GM19328 (cell line): ENCODE data around the gene DDAH1.
"Not testable (repeated sequence)": the region's sequence is repeated elsewhere in the genome, so short reads cannot be mapped to it uniquely, and the experiment has no call there.

ENCODE experiments used
- ATAC-seq: cut with Tn5 transposase; IDR thresholded peaks from one replicate; pipeline ENCODE4 v1.9.1; 2021; ENCODE audit warnings: mild to moderate bottlenecking, moderate library complexity; ENCODE audit not compliant: unreplicated experiment

DDAH1 gene

DNA sequence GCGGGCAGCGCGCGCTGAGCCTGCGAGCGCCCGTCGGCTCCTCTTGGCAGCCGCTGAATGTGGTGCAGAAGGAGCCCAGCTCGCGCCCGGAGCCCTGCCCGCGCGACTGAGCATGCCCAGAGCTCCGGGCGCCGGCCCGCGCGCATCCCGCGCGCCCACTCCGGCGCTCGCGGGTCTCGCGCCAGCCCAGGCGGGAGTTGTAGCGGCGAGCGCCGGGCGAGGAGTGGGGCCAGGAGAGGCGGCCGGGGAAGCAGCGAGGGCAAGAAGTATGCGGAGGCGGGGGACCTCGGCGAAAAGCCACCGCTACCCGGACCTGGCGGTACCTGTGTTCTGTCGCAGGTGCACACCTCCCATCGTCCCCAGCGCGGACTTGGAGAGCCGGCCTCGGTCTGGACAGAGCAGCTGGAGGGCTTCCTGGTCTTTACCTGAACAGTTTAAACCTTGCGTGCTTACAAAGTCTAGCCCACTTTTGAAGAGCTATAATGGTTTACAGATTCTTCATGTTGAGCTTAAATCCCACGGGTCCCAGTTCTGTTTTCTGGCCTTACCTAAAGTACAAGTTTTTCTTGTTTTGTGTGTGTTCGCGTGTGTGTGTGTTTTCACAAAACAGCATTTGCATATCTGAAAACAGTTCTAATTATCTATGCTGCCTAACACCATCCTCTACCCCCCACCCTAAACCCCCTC lies at the start of gene DDAH1:
Gene DDAH1 (minus strand): TSS at position 61 of the 687 bp plus-strand sequence. CDS start 114 bp downstream, outside the sequence.
- ATAC-seq = peak; percentile 51

DNA sequence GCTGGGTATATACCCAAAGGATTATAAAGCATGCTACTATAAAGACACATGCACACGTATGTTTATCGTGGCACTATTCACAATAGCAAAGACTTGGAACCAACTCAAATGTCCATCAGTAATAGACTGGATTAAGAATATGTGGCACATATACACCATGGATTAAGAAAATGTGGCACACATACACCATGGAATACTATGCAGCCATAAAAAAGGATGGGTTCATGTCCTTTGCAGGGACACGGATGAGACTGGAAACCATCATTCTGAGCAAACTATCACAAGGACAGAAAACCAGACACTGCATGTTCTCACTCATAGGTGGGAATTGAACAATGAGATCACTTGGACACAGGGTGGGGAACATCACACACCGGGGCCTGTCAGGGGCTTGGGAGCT lies 49.0 kb upstream of the DDAH1 start:
- not testable (repeated sequence) for ATAC-seq

DNA sequence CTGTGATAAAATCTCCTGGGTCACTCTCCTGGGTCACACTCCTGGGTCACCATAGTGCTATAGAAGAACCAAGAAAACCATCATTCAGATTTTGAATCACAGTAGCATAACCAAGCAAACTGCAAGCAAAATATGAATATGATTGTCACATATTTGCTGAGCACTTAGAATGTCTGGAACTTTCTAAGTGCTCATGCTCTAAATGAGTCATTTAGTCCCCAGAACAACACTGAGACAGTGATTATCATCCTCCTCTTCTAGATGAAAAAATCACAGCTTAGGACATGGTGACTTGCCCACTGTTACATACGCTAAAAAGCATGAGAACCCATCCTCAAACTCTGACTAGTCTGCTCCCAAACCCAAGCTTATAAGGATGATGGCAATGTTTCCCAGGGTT lies 39.5 kb upstream of the DDAH1 start:
- no peak for ATAC-seq

DNA sequence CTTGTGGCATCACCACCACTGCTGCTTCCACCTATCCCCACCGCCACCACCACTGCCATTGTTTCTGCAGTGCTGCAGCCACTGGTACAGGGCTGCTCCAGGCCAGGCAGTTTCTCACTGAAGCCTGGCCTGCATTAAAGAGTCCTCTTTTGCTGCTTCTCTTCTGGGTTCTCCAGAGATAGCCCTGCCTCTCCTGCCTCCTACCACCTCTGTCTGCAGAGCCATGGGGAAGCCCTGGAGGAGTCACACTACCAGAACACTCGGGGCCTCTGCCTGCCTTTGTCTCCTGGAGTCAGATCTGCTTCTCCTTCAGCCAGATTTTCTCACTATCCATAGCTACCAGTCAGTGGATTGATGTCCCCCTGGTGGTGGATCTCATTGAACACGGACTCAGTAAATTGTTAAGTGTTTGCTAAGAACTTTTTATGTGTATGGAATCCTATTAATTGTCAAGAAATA lies 37.7 kb upstream of the DDAH1 start:
- no peak for ATAC-seq

DNA sequence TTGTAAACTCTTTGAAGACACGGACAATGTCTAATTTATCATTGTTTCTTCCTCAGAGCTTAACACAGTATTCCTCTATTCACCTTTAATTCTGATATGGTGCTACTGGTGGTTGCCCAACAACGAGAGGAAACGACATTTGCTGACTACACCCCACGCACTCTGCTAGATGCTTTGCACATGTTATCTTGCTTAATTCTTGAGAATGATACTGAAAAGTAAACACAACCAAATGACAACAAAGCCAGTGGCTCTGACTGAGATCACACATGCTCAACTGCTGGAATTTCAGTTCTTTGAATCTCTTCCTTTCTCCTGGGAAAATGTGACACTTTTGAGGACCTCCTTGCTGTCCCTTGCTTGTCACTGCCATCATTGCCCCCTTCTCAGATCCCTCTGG lies 37.2 kb upstream of the DDAH1 start:
- no peak for ATAC-seq

DNA sequence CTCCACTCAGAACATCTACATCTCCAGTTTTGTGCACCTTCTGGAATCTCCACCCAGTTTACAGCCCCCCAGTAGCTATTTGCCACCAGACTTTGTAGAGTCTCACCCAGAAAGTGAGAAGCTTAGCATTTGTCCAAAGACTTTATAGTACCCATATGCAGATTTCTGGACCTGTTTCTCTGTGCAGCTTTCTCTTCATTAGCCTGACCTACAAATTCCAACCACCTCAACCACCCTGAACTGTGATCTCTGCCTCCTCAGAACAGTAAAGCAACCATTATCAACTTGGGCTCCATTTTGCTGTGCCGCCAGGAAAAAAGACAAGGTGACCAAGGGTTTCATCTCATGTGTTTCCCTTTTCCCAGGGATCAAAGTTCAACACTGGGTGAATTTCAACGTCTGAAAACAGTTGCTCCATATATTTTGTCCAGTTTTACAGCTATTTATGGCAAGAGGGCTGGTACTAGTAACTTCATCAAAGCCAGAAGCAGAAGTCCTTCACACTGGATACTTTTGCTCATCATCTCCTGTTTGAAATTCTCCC lies 36.5 kb upstream of the DDAH1 start:
- ATAC-seq = no peak

DNA sequence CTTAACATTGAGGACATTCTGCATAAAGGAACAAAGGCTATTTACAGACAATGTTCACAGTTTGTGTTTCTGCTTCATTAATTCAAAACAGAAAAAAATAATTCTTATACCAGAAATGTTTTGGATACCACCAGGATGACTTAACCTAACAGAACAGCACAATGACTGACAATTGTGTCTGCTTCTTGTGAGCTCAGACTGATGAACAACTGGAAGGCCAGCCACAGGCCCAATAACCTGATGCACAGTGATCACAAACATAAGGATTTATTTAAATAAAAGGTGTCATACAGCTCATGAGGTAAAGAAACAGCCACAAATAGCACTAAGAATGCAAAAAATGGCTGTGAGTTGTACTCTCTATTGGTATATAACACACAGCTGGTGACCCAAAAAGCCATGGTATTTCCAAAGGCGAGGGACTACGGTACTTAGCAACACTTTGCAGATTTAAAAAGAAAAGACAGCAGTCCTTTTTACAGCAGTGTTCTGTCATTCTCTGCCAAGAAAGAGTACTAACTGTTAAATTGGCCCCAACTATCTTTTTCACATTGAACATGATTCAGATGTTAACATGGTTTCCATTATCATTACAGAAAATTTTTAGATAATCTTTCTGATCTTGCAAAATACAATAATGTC lies 32.1 kb upstream of the DDAH1 start:
- no peak for ATAC-seq

DNA sequence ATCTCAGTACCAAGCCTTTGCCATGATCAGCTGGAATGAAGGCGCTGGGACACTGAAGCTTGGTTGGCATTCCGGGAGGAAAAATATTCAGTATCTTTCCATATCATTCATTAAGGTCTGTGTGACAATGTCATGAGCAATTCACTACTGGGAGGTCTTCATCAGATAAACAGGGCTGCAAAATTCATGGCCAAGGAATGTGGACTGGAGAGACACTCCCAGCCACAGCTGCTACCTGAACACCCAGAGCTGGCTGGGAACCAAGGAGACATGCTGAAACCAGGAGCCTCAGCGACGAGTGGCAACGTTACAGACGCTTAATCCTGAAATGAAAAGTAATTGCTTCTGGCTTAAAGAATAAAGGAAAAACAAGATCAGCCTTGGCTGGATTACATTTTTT lies 30.6 kb upstream of the DDAH1 start:
- ATAC-seq = no peak

DNA sequence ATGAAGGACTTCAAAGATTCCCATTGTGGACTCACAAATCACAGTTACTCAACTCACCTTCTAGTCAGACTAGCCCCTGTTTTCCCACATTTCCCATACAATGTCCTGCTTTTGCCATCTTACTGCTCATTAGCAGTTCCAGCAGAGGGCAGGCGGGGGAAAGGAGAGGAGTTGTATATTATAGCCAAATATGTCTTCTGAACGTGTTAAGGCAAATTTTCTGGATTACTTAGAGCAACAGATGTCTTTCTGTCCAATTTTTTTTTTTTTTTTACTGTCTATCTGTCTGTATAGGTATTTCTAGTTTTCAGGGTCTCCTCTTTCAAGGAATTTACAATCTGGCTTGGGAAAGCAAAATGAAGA lies 29.9 kb upstream of the DDAH1 start:
- no peak for ATAC-seq

DNA sequence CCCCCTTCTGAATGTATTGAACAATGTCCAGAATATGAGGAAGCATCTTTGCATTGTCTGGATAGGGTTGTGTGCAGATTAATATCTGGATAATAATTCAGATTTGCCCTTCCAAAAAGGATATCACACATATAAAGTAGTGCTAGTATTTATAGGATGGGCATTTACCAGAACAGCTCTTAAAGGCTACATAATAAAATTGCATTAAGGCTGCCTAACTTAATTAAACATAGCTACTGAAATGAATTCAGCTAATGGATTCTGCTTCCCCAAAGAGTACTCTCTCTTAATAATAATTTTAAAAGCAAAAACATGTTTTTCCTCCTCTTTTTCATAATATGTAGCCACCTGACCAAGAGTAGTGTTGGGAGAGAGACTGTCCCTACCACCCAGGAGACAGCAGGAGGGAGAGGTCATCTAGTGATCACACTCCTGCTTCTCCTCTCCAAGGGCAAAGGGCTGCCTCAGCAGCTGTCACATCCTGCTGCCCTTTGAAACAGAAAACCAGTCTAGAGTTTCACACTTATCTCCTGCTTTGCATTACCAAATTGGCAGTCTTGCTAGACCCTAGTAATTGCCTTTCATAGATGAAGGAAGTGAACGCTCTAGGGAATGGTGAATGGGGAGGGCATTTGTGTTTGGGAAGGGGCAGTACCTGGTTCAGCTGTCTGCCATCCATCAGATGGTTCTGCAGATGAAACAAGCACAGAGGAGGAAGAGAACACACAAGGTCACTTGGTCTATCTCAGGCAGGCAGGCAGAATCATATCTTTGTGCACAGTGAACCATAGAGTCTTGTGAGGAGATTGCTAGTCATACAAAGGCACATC lies 29.3 kb upstream of the DDAH1 start:
- no peak for ATAC-seq

DNA sequence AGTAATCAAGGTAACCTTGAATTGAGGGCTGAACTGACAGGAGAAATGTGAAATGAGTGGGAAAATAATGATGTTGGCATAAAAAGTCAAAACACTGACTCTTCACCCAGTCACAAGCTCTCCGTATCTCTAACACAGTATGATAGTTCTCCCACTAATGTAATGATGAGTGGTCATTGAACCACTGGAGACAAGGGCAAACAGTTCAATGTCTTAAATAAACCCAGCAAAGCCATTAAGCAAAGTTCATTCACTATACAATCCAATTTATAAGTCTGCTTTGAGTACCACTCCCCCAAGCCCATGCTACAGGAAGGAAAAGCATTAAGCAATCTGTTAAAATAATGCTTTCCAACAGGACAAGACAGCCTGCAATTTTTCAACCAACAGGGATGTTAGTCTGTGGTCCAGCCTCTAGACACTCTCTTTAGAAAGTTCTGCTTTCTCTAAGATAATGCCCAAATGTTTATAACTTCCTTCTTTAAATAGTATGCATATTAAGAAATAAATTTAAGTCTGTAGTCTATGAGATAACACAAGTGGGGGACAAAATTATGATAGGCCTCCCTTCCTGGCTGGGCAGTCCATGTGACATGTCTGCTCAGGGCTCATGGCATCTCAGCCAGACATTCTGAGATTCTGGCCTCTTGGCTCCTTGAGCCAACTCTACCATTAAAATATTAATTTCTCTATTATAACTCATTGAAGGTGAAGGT lies 25.5 kb upstream of the DDAH1 start:
- no peak for ATAC-seq

DNA sequence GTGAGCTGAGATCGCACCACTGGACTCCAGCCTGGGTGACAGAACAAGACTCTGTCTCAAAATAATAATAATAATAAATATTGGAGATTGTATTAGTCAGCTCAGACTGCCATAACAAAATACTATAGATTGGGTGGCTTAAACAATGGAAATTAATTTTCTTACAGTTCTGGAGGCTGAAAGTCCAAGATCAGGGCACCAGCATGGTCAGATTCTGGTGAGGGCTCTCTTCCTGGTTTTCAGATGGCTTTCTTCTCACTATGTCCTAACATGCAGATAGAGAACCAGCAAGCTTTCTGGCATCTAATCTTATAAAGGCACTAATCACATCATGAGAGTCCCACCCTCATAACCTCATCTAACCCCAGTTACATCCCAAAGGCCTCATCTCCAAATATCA lies 23.2 kb upstream of the DDAH1 start:
- ATAC-seq = no peak

DNA sequence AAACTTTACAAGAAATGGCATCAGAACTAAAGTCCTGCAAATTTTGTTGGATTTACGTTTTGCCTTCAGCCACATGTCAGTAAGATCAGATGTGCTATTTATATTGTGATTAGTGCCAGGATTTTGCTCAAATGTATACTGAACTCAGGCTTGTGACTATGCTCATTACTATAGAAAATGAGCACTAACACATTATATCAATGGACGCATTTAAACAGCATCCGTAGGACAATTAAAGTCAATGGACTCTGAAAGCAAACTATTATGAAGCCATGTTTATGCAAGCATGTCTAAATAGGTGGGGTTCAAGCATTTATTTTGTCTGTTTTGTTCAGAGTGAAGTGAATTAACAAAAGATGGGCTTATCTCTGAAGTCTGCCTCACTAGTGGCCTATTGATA lies 20.6 kb upstream of the DDAH1 start:
- ATAC-seq = no peak

DNA sequence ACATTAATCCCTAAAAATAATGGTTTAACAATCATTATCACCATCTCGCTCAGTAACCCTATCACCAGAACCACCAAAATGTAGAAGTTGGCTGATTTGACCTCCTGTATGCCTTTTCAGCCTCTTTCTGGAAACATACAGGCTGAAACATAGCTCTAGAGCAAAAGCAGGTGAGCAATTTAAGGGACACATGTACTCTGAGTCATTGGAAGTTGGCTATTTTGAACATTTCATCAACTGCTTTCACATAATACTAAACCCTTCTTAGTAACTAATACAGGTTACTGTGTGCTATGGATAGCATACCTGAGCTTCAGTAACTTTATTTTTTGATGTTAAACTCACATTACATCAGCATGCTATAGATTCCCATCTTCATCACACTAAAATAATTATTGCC lies 19.8 kb upstream of the DDAH1 start:
- ATAC-seq = no peak

DNA sequence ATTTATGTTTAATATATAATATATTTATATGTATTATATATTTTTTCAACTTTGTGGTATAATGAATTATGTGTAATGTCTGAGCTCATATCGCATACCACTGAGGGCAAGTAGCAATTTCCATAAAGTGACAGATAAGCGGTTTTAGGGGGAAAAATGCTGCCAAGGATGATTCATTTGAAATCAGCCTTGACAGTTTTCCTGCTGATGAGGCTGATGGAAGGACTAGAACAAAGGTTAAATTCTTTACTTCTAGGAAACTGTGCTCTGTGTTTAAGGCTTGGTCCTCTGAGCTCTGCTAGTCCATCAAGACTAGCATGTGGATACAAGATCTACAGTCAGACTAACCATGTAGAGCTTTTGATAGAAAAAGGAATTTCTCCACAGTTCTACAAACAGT lies 19.3 kb upstream of the DDAH1 start:
- no peak for ATAC-seq

DNA sequence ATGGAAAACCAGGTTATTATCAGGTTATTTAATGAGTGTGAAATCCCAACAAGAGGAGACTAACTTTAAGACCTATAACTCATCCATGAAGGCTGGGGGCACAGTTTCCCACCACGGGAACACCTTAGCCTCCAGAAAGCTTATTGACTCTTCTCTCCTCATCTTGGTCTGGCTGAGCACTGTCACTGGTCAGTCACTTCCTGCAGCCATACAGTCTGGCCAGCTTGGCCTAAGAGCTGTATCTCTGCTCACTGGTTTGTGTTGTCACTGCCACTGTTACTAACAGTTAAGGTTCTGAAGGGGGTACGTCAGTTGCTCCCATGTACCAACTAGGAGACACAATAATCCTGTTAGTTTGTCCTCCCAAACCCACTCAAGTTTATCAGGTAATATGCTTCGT lies 16.7 kb upstream of the DDAH1 start:
- no peak for ATAC-seq

DNA sequence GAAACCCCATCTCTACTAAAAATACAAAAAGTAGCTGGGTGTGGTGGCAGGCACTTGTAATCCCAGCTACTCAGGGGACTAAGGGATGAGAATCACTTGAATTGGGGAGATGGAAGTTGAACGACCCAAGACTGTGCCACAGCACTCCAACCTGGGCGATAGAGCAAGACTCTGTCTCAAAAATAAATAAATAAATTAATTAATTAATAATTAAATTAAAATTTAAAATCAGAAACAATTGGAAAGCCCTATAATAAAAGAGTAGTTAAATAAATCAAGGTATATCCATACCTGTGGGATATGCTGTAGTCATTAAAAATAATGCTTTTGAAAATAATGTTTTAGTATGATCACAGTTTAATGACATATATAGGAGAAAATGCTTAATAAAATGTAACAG lies 15.6 kb upstream of the DDAH1 start:
- no peak for ATAC-seq

DNA sequence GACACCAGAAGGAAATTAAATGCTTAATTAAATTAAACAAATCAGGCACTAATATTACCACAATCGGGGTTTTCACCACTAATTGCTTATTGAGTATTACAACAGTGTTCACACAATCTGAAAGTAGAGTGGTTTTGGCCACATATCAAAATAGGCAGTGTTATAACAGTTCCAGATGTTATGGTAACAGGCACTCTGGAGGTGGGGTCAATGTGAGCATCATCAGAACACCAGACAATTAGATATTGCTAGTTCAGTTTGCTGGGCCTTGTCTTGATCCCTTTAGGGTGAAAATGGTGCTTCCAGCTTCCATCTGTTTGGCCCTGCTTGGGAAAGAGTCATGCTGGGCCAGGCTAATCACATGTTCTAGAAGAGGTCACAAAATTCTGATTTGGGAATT lies 14.5 kb upstream of the DDAH1 start:
- ATAC-seq = no peak

DNA sequence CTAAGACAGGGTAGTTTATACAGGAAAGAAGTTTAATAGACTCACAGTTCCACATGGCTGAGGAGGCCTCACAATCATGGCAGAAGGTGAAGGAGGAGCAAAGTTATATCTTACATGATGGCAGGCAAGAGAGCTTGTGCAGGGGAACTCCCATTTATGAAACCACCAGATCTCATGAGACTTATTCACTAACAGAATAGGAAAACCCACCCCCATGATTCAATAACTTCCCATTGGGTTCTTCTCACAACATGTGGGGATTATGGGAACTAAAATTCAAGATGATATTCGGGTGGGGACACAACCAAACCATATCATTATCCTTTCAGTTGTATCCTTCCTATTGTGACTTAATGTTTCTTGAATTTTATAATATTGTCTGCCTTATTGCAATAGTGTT lies 13.4 kb upstream of the DDAH1 start:
- ATAC-seq = no peak

DNA sequence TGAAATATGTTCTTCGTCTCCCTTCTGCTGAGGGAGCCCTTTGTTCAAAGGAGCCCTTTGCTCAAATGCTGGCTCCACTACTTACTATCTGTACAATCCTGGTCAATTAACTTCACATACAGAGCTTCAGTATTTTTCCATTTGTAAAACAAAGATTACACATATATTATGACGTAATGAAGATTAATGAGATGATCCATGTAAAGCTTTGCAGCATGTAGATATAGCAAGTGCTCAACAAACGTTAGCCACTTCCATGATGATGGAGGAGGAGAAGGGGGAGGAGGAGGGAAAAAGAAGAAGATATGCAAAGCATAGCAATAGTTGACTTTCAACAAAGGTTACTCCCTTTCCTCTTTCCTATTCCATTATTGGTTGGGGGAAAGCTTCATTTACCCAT lies 10.1 kb upstream of the DDAH1 start:
- no peak for ATAC-seq

DNA sequence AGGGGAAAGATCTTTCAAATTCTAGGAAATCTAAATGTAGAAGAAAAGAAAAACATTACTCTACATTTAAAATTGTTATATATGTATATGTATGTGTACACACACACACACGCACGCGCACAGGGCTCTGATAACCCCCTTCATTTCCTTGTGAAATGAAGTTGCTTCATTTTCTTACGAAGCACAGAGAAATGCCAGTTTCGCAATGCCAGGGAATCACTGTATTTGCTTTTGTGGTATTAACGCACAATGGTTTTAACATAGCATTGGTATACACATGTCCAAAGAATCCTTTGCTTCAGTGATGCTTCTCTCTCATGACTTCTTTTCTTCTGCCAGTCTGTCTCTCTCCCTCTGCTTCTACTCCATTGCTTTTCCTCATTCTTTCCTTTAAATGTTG lies 8.4 kb upstream of the DDAH1 start:
- ATAC-seq = no peak
